ENCODE measurements around the gene HIGD1C. TPM values are rescaled to one million over a fixed set of nuclear protein-coding genes. Genes with fewer than 3 reads are reported as not detected.

The HIGD1C gene
- total and polyA plus RNA-seq, 4 donors: not detected

DNA sequence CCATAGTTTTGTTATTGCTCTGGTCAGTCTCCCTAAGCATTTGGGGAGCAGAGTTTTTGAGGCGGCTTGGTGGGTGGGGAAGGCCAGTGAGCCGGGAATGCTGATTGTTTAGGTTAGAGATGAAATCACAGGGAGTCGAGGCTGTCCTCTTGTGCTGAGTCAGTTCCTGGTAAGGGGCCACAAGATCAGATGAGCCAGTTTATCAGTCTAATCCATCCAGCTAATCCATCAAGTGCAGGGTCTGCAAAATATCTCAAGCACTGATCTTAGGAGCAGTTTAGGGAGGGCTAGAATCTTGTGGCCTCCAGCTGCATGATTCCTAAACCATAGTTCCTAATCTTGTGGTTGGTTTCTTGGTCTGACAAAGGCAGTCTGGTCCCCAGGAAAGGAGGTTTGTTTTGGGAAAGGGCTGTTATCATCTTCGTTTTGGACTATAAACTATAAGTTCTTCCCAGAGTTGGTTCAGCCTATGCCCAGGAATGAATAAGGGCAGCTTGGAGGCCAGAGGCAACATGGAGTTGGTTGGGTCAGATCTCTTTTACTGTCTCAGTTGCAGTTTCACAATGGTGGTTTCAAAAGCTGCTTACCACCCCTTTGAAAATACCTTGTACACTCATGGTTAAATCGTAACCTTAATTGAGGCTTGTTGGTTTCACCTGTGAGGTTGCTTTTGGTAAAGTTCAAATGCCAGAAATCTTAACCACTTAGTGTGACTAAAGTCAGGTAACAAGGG is 33.6 kb upstream of the HIGD1C start:
- no peak for TF ChIP-seq RXRA (IDR thresholded peaks at IDR 0.05)
- TF ChIP-seq FOXA2 (IDR thresholded peaks at IDR 0.05): no peak
- TF ChIP-seq, protein P1, sequence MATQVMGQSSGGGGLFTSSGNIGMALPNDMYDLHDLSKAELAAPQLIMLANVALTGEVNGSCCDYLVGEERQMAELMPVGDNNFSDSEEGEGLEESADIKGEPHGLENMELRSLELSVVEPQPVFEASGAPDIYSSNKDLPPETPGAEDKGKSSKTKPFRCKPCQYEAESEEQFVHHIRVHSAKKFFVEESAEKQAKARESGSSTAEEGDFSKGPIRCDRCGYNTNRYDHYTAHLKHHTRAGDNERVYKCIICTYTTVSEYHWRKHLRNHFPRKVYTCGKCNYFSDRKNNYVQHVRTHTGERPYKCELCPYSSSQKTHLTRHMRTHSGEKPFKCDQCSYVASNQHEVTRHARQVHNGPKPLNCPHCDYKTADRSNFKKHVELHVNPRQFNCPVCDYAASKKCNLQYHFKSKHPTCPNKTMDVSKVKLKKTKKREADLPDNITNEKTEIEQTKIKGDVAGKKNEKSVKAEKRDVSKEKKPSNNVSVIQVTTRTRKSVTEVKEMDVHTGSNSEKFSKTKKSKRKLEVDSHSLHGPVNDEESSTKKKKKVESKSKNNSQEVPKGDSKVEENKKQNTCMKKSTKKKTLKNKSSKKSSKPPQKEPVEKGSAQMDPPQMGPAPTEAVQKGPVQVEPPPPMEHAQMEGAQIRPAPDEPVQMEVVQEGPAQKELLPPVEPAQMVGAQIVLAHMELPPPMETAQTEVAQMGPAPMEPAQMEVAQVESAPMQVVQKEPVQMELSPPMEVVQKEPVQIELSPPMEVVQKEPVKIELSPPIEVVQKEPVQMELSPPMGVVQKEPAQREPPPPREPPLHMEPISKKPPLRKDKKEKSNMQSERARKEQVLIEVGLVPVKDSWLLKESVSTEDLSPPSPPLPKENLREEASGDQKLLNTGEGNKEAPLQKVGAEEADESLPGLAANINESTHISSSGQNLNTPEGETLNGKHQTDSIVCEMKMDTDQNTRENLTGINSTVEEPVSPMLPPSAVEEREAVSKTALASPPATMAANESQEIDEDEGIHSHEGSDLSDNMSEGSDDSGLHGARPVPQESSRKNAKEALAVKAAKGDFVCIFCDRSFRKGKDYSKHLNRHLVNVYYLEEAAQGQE (IDR thresholded peaks at IDR 0.05): no peak
- TF ChIP-seq GABPA (IDR thresholded peaks at IDR 0.05 in 1 of 2, conservative IDR thresholded peaks at IDR 0.05 in 1 of 2): no peak
- no peak for TF ChIP-seq NR2F2 (IDR thresholded peaks at IDR 0.05)
- TF ChIP-seq TAF1 (conservative IDR thresholded peaks at IDR 0.05): no peak
- TF ChIP-seq SP1 (IDR thresholded peaks at IDR 0.05): no peak
- TF ChIP-seq FOXA1 (IDR thresholded peaks at IDR 0.05): no peak
- TF ChIP-seq, protein P2, sequence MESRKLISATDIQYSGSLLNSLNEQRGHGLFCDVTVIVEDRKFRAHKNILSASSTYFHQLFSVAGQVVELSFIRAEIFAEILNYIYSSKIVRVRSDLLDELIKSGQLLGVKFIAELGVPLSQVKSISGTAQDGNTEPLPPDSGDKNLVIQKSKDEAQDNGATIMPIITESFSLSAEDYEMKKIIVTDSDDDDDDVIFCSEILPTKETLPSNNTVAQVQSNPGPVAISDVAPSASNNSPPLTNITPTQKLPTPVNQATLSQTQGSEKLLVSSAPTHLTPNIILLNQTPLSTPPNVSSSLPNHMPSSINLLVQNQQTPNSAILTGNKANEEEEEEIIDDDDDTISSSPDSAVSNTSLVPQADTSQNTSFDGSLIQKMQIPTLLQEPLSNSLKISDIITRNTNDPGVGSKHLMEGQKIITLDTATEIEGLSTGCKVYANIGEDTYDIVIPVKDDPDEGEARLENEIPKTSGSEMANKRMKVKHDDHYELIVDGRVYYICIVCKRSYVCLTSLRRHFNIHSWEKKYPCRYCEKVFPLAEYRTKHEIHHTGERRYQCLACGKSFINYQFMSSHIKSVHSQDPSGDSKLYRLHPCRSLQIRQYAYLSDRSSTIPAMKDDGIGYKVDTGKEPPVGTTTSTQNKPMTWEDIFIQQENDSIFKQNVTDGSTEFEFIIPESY (IDR thresholded peaks at IDR 0.05): no peak
- TF ChIP-seq, protein P3, sequence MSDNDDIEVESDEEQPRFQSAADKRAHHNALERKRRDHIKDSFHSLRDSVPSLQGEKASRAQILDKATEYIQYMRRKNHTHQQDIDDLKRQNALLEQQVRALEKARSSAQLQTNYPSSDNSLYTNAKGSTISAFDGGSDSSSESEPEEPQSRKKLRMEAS (IDR thresholded peaks at IDR 0.05): no peak
- TF ChIP-seq EGR1 (IDR thresholded peaks at IDR 0.05; ENCODE audit: low read depth in 2 of 2): no peak
- no peak for TF ChIP-seq HNF4A (conservative IDR thresholded peaks at IDR 0.05)
- TF ChIP-seq HNF4G (IDR thresholded peaks at IDR 0.05): no peak
- no peak for TF ChIP-seq YY1 (IDR thresholded peaks at IDR 0.05)
- TF ChIP-seq JUND (IDR thresholded peaks at IDR 0.05): no peak
- TF ChIP-seq, protein P4, sequence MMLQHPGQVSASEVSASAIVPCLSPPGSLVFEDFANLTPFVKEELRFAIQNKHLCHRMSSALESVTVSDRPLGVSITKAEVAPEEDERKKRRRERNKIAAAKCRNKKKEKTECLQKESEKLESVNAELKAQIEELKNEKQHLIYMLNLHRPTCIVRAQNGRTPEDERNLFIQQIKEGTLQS (IDR thresholded peaks at IDR 0.05): no peak
- TF ChIP-seq, protein P5, sequence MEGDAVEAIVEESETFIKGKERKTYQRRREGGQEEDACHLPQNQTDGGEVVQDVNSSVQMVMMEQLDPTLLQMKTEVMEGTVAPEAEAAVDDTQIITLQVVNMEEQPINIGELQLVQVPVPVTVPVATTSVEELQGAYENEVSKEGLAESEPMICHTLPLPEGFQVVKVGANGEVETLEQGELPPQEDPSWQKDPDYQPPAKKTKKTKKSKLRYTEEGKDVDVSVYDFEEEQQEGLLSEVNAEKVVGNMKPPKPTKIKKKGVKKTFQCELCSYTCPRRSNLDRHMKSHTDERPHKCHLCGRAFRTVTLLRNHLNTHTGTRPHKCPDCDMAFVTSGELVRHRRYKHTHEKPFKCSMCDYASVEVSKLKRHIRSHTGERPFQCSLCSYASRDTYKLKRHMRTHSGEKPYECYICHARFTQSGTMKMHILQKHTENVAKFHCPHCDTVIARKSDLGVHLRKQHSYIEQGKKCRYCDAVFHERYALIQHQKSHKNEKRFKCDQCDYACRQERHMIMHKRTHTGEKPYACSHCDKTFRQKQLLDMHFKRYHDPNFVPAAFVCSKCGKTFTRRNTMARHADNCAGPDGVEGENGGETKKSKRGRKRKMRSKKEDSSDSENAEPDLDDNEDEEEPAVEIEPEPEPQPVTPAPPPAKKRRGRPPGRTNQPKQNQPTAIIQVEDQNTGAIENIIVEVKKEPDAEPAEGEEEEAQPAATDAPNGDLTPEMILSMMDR (IDR thresholded peaks at IDR 0.05; ENCODE audit: low read depth, low read length, missing input control): no peak
- TF ChIP-seq RAD21 (IDR thresholded peaks at IDR 0.05): no peak
- Histone ChIP-seq H3K27me3 (ENCODE audit: control insufficient read depth in 4 of 4, insufficient read depth in 4 of 4, low read length in 3 of 4) (no peaks in the 10 kb centered on the region), H3K27ac (ENCODE audit: low read depth in 1 of 2, low read length in 2 of 2) (no peak overlapping the region), H3K36me3 (ENCODE audit: control insufficient read depth in 4 of 4, insufficient read depth in 3 of 4, low read depth in 1 of 4, low read length in 3 of 4) (no peaks in the 10 kb centered on the region), H3K4me3 (ENCODE audit: low read depth in 1 of 3, low read length in 3 of 3) (no peak overlapping the region), H3K9me3 (ENCODE audit: control insufficient read depth in 4 of 4, low read length in 3 of 4) (peaks cover 5 to 16% (median 6%) of the 10 kb centered on the region in 4 donors), H3K4me1 (ENCODE audit: control insufficient read depth in 4 of 4, insufficient read depth in 4 of 4, low read length in 3 of 4) (peaks cover 0 to 16% (median 15%) of the 10 kb centered on the region in 4 donors), H3K9ac (ENCODE audit: low read depth in 1 of 2, low read length in 2 of 2) (no peak overlapping the region)
- no peak for DNase-seq (ENCODE audit: low spot score)
- WGBS: 92% methylated on average over 5 of the region's 5 CpGs
